T47D (cell line): ENCODE measurements around the gene NOS3.

Experiments used
- DNase-seq, 2 experiments: peaks; one replicate each; pipeline versions ENCODE4 v3.0.0 to v3.0.0-alpha.2; 2011 to 2012; ENCODE audit warnings: low read depth in 1 of 2, low spot score in 1 of 2
- JUND ChIP-seq: IDR thresholded peaks from 2 replicates; pipeline ENCODE4 v1.6.1; 2012; ENCODE audit warnings: low read depth
- in situ Hi-C: cut with HindIII; loops from 2 replicates; pipeline ENCODE4 v1.10.0; 2016; ENCODE audit warnings: low sequenced_read_pairs, low pct_unique_long_range_greater_than_20kb

The NOS3 gene

DNA sequence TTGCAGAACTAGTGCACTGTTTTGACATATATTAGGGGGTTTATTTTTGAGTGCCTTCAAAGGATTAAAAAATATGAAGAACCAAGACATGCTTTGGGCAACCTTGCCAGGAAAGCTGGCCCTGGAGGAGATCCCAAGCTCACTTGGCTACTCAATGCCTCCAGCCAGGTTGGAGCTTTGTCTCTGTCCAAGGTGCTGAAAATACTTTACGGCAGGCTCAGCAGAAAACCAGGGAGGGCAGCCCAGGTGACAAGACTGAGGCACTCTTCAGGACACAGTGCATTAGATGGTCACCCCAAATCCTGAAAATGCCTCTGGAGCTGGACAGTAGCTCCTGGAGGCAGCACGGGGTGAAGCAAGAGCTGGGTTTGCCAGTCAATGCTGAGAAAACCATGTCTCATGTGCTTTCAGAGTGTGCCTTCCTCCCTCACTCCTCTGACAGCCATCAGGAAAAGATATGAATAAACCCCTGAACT, 6.9 kb upstream of the NOS3 start:
- in situ Hi-C loops: no loop called here
- no peak for TF ChIP-seq JUND
- peak; percentile 61 to 76 for DNase-seq

DNA sequence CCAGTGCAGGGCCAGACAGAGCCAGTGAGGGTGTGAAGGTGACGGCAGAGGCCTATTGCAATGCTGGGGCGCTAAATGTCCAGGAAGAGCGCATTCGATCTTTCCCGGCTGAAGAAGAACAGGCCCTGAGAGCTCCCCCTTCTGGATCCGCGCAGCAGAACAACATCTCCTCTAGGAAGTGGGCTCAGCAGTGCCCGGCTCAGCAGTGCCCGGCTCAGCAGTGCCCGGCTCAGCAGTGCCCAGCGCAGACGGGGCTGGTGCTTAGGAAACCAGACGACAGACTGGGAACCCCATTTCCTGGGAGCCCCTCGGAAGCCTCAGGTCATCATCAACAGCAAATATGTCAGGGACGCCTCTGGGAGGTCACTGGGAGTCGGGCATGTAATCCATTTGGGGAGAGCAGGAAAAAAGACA, 4.7 kb upstream of the NOS3 start:
- DNase-seq: peak in 1 of 2 experiments; percentile 66
- TF ChIP-seq JUND: no peak
- in situ Hi-C loops: no loop called here

DNA sequence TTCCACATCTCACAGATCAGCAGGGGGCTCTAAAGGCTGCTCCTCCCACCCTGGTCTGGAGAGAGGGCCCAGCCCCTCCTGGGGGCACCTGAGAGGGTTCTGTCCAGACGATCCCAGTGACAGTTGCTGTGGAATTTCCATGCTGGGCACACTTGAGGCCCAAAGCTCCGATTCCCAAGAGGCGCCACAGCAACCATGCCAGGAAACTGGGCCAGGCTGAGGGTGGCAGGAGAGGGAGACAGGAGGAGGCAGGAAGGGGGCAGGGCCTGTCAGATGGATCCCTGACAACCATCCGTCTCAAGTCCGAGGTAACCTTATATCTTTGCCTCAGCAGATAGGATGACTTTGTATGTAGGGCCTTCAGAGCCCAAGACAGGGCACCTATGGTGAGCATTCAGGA, 4.3 kb upstream of the NOS3 start:
- no peak for DNase-seq
- in situ Hi-C loops: no loop called here
- TF ChIP-seq JUND: no peak

DNA sequence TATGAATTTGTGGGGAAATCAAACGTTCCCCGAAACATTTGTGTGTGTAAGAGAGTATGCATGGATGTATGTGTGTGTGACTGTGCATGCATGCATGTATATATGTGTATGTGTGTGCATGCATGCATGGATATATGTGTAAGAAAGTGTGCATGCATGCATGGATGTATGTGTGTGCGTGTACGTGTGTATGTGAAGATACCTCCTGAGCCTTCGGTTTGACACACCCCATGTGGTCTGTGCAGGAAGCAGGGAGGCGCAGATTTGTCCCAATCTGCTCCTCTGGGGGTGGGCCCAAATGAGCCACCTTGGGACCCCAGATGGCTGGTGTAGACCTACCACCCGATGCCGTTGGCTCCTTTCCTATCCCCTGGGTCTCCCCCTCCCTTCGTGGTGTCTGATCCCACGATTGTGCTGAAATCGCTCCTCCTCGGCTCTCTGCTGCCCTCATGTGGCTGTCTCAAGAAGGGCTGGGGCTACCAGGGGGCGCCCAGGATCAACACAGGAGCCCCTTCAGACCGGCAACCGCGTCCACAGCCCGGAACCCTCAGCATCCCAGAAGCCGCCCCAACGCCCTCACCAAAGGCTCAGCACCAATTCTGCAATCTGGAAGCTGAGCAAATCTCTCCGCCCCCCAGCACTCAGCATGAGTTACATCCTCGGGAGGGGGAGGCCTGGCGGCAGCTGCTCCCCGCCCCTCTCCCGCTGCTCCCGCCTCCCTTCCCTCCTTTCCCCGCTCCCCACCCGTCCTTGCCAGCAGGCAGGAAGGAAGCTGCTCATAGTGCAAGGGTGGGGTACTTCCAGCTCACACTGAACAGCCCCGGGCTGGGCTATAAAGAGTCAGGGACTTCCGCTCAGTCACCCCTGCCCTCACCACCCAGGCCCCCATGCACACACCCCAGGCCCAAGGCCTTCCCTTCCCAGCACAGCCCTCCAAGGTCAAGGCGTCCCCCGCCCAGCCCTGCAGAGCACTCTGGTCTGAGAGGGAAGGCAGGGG, 2.3 kb upstream of the NOS3 start:
- in situ Hi-C loops: no loop called here
- no peak for TF ChIP-seq JUND
- no peak for DNase-seq

DNA sequence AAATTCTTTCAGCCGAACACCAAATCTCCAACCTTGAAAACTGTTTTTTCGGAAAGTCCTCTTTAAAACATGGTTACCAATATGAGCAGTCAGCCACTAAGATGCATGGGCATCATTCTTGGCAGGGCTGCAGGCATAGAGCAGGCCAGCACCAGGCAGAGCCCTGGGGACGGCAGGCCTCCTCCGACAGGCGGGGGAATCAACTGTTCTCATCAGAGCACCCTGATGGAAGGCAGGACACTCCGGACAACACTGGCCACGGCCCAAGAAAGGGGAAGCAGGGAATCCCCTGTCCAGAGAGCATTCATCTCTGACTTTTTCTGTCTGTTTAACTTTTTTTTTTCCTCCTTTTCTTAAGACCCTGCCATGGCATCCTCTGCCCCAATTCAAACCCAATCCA, 1.4 kb upstream of the NOS3 start:
- DNase-seq: no peak
- in situ Hi-C loops: no loop called here

DNA sequence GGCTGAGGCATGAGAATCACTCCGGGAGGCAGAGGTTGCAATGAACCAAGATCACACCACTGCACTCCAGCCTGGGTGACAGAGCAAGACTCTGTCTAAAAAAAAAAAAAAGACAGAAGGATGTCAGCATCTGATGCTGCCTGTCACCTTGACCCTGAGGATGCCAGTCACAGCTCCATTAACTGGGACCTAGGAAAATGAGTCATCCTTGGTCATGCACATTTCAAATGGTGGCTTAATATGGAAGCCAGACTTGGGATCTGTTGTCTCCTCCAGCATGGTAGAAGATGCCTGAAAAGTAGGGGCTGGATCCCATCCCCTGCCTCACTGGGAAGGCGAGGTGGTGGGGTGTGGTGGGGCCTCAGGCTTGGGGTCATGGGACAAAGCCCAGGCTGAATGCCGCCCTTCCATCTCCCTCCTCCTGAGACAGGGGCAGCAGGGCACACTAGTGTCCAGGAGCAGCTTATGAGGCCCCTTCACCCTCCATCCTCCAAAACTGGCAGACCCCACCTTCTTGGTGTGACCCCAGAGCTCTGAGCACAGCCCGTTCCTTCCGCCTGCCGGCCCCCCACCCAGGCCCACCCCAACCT, 1.3 kb downstream of the NOS3 start:
- in situ Hi-C loops: no loop called here
- DNase-seq: no peak
- TF ChIP-seq JUND: no peak

More for the DNA sequence above, 1.4 kb upstream of the NOS3 start:
- no peak for TF ChIP-seq JUND

DNA sequence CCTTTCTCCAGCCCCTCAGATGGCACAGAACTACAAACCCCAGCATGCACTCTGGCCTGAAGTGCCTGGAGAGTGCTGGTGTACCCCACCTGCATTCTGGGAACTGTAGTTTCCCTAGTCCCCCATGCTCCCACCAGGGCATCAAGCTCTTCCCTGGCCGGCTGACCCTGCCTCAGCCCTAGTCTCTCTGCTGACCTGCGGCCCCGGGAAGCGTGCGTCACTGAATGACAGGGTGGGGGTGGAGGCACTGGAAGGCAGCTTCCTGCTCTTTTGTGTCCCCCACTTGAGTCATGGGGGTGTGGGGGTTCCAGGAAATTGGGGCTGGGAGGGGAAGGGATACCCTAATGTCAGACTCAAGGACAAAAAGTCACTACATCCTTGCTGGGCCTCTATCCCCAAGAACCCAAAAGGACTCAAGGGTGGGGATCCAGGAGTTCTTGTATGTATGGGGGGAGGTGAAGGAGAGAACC, 2.1 kb downstream of the NOS3 start:
- peak in 1 of 2 experiments; percentile 47 for DNase-seq
- in situ Hi-C loops: no loop called here
- no peak for TF ChIP-seq JUND

DNA sequence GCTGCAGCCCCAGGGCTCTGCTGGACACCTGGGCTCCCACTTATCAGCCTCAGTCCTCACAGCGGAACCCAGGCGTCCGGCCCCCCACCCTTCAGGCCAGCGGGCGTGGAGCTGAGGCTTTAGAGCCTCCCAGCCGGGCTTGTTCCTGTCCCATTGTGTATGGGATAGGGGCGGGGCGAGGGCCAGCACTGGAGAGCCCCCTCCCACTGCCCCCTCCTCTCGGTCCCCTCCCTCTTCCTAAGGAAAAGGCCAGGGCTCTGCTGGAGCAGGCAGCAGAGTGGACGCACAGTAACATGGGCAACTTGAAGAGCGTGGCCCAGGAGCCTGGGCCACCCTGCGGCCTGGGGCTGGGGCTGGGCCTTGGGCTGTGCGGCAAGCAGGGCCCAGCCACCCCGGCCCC, 2.7 kb downstream of the NOS3 start:
- no peak for TF ChIP-seq JUND
- in situ Hi-C loops: no loop called here
- DNase-seq: no peak

DNA sequence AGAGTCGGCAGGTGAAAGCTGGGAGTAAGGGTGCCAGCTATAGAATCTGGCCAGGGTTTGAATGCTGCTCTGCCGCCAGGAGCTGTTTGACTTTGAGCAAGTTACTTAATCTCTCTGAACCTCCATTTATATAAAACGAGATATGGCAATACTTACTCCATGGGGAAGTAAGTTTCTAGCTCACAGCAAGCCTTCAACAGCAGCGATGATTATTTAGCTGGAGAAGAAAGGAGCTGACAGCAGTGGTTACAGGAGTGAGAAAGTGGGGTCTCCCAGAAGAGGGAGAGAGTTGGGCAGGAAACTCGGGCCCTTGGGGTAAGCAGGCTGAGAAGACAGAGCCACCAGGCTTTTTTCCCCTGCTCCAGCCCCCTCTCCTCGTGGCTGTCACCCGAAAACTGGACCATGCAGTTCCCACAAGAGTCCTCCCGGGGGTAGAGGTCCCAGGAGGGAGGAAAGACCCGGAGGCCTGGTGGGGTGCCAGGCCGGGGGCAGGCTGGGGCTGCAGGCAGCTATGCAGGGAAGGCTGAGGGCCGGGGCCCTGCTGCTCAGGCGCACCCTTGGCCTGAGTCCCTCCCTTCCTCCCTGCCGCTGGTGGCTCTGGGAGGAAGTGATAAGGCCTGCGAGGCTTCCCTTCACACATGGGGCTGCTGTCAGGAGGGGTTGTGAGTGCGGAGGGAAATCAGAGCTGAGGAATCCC, 3.5 kb downstream of the NOS3 start:
- no peak for TF ChIP-seq JUND
- no peak for DNase-seq
- in situ Hi-C loops: no loop called here

DNA sequence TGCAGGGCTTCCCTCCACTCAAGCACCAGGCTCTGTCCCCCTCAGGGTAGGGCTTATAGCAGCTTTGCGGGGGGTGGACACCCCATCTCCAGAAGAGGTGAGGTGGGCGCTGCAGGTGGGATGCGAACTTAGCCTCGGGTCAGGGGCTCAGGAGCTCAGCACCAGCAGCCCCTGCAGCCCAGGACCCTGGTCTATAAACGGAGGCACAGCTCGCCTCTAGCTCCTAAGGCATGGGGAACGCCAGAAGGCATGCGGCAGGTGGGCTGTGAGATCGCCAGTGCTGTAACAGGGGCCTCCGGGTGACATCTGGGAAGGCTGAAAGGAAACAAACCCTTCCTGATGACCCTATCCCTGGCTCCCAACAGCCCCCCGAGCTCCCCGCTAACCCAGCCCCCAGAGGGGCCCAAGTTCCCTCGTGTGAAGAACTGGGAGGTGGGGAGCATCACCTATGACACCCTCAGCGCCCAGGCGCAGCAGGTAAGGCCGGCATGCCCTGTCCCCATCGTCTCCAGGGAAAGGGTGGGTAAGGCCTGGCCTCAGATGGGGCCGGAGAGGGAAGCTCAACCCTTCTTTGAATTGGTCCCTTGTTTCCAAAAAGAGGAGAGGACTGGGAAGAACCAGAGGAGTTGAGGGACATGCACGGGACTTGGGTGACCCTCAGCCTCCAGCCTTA, 4.2 kb downstream of the NOS3 start:
- no peak for TF ChIP-seq JUND
- no peak for DNase-seq
- in situ Hi-C loops: no loop called here

DNA sequence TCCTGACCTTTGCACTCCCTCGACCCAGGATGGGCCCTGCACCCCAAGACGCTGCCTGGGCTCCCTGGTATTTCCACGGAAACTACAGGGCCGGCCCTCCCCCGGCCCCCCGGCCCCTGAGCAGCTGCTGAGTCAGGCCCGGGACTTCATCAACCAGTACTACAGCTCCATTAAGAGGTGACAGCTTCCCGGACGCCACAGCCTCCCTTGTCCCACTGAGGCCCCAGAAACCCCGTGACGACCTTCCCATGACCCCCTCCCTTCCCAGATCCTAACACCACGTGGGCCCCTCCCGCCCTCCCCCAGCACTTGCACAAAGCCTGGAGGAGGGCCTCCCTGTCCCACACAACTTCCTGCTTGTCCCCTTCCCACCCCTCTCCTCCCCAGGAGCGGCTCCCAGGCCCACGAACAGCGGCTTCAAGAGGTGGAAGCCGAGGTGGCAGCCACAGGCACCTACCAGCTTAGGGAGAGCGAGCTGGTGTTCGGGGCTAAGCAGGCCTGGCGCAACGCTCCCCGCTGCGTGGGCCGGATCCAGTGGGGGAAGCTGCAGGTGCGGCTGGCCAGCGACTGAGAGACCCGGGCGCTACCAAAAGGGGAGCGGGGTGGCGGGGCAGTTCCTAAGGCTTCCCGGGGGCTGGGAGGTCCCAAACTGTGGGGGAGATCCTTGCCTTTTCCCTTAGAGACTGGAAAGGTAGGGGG, 5.7 kb downstream of the NOS3 start:
- DNase-seq: no peak
- TF ChIP-seq JUND: no peak
- in situ Hi-C loops: no loop called here

DNA sequence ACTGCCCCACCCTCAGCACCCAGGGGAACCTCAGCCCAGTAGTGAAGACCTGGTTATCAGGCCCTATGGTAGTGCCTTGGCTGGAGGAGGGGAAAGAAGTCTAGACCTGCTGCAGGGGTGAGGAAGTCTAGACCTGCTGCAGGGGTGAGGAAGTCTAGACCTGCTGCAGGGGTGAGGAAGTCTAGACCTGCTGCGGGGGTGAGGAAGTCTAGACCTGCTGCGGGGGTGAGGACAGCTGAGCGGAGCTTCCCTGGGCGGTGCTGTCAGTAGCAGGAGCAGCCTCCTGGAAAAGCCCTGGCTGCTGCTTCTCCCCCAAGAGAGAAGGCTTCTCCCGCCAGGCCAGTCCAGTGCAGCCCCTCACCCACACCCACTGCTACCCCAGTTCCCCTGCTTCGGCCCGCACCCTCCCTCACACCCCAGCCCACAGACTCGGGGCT, 6.3 kb downstream of the NOS3 start:
- DNase-seq: no peak
- in situ Hi-C loops: no loop called here
- no peak for TF ChIP-seq JUND
